Panc1 (cell line): ENCODE results near the gene DACH1. TPM values are rescaled to one million over a fixed set of nuclear protein-coding genes. Genes with fewer than 3 reads are reported as not detected.

ENCODE experiments used
- ATAC-seq: fragments of 200-7000 bp; cut with Tn5 transposase; 2 replicates; pipeline ENCODE4 v1.9.1; 2020; ENCODE audit warnings: mild to moderate bottlenecking, moderate library complexity
- BruUV-seq: library from RNA; stranded (reverse); fragments of 400-500 nt; replicated peaks from 2 replicates; lab custom pipeline; 2021; lab: Mats Ljungman, UMichigan
- CTCF ChIA-PET: fragments of 300-600 bp; sonication (Branson Sonifier 250); formaldehyde crosslinking; loops from one replicate; lab custom pipeline; 2022; ENCODE audit warnings: antibody characterized with exemption; lab: Charles Lee
- POLR2A ChIA-PET: fragments of 300-600 bp; sonication (Branson Sonifier 250); formaldehyde crosslinking; loops from one replicate; lab custom pipeline; 2022; ENCODE audit warnings: antibody characterized with exemption; lab: Charles Lee
- DNase-seq: peaks from one replicate; pipeline ENCODE4 v3.0.0-alpha.2; 2010; ENCODE audit warnings: low read depth, low spot score
- H3K27ac ChIP-seq: 2 replicates; pipeline ENCODE4 v1.5.1; 2011; ENCODE audit warnings: mild to moderate bottlenecking, low read length, inconsistent platforms
- H3K27me3 ChIP-seq: fragments of 200-500 bp; sonication (Bioruptor generic); 2 replicates; pipeline ENCODE4 v1.6.0; 2014; ENCODE audit warnings: low read length, inconsistent platforms; ENCODE audit not compliant: control insufficient read depth, insufficient read depth
- H3K36me3 ChIP-seq: fragments of 200-500 bp; sonication (Bioruptor generic); 2 replicates; pipeline ENCODE4 v1.5.1; 2014; ENCODE audit warnings: inconsistent platforms, mild to moderate bottlenecking, low read length, moderate library complexity; ENCODE audit not compliant: control insufficient read depth, insufficient read depth
- H3K4me1 ChIP-seq: 2 replicates; pipeline ENCODE4 v1.5.1; 2011; ENCODE audit warnings: inconsistent platforms, mild to moderate bottlenecking, low read length, moderate library complexity; ENCODE audit not compliant: control insufficient read depth, insufficient read depth
- H3K4me3 ChIP-seq, 2 experiments: 2 replicates each; pipeline ENCODE4 v1.5.1; 2011 to 2012; ENCODE audit warnings: low read depth in 2 of 2, low read length in 2 of 2, mild to moderate bottlenecking in 2 of 2, inconsistent platforms in 1 of 2, moderate library complexity in 1 of 2
- H3K9me3 ChIP-seq: fragments of 200-500 bp; sonication (Bioruptor generic); 2 replicates; pipeline ENCODE4 v1.5.1; 2014; ENCODE audit warnings: low read depth, mild to moderate bottlenecking, inconsistent platforms, low read length, moderate library complexity; ENCODE audit not compliant: control insufficient read depth, insufficient read depth
- CTCF ChIP-seq: fragments of 450-650 bp; IDR thresholded peaks from 2 replicates; pipeline ENCODE4 v1.5.1; 2017; ENCODE audit warnings: mild to moderate bottlenecking
- POLR2AphosphoS5 ChIP-seq: IDR thresholded peaks from 2 replicates; pipeline ENCODE4 v1.6.1; 2012; ENCODE audit warnings: mild to moderate bottlenecking, low read depth, low read length, moderate library complexity
- REST ChIP-seq, 2 experiments: IDR thresholded peaks; 2 replicates each; pipeline ENCODE4 v1.6.1; 2011 to 2012; ENCODE audit warnings: low read depth in 2 of 2, control low read depth in 1 of 2, low read length in 1 of 2, mild to moderate bottlenecking in 1 of 2, moderate library complexity in 1 of 2; ENCODE audit not compliant: insufficient read depth in 1 of 2
- SIN3A ChIP-seq: IDR thresholded peaks from 2 replicates; pipeline ENCODE4 v1.6.1; 2012; ENCODE audit warnings: low read depth, mild to moderate bottlenecking, low read length, moderate library complexity, borderline replicate concordance; ENCODE audit not compliant: insufficient read depth
- TCF7L2 ChIP-seq: IDR thresholded peaks from 2 replicates; pipeline ENCODE4 v1.6.1; 2011; ENCODE audit warnings: mild to moderate bottlenecking, low read depth, low read length, inconsistent platforms
- in situ Hi-C: cut with HindIII; loops from 2 replicates; pipeline ENCODE4 v1.10.0; 2016; ENCODE audit warnings: low sequenced_read_pairs, low pct_unique_long_range_greater_than_20kb
- intact Hi-C: fragments of 100-400 bp; cut with micrococcal nuclease; formaldehyde crosslinking; loops from one replicate; pipeline ENCODE4 v1.10.0; 2022; ENCODE audit not compliant: unreplicated experiment
- total RNA-seq: library from RNA; stranded (reverse); gene quantifications from one replicate; pipeline ENCODE4 v1.2.1, GENCODE V29; 2021; ENCODE audit not compliant: unreplicated experiment

DACH1 gene
- total RNA-seq, 1 experiment from 2014 or later: 0.54 TPM

GRCh38 chr13:71865874-71866334, 1.1 kb downstream of the DACH1 start:
- H3K27ac ChIP-seq: no peak overlapping the region
- TF ChIP-seq TCF7L2 (no peak), REST (IDR thresholded peaks at IDR 0.05; ENCODE audit: insufficient read depth in 1 of 2, low read depth in 2 of 2, low read length in 1 of 2) (no peak), CTCF (no peak), SIN3A (no peak), POLR2AphosphoS5 (no peak)
- CTCF ChIA-PET: no interaction called here
- intact Hi-C loops: no loop called here
- DNase-seq (no peak), ATAC-seq (peak; percentile 40; the same call in 1 of the 2 replicates)
- no peaks in the 10 kb centered on the region for H3K36me3 ChIP-seq
- H3K9me3 ChIP-seq: no peaks in the 10 kb centered on the region
- BruUV-seq: no TSS peak
- in situ Hi-C loops: no loop called here
- H3K4me1 ChIP-seq: no peaks in the 10 kb centered on the region
- peaks cover 3% of the 10 kb centered on the region; the same call in 1 of the 2 replicates for H3K27me3 ChIP-seq
- POLR2A ChIA-PET: no interaction called here
- H3K4me3 ChIP-seq: peak overlapping the region; percentile 30 to 51

- peak overlapping the region in 1 of 2 experiments; percentile 51; a peak in 3 of 4 replicates for H3K4me3 ChIP-seq
- CTCF ChIA-PET: no interaction called here
These were observed 1.8 kb downstream of the DACH1 start for GRCh38 chr13:71864986-71865873.

More at GRCh38 chr13:71864986-71865873, 1.8 kb downstream of the DACH1 start:
- POLR2A ChIA-PET: no interaction called here
- Histone ChIP-seq H3K9me3 (no peaks in the 10 kb centered on the region), H3K27ac (no peak overlapping the region), H3K36me3 (no peaks in the 10 kb centered on the region), H3K4me1 (no peaks in the 10 kb centered on the region), H3K27me3 (peaks cover 3% of the 10 kb centered on the region; the same call in 1 of the 2 replicates)
- in situ Hi-C loops: no loop called here
- ATAC-seq (no peak), DNase-seq (no peak)
- BruUV-seq: no TSS peak
- intact Hi-C loops: no loop called here
- TF ChIP-seq SIN3A: no peak
- no peak for TF ChIP-seq TCF7L2
- no peak for TF ChIP-seq REST (IDR thresholded peaks at IDR 0.05; ENCODE audit: insufficient read depth in 1 of 2, low read depth in 2 of 2, low read length in 1 of 2)
- no peak for TF ChIP-seq POLR2AphosphoS5
- TF ChIP-seq CTCF: no peak
